Gastrocnemius medialis (tissue), 4 donors: ENCODE data around the gene UFD1.

Source experiments
- POLR2A ChIP-seq, 2 donors: fragments of 450-650 bp; IDR thresholded peaks; one replicate each; pipeline ENCODE4 v1.6.1; 2017; ENCODE audit warnings: antibody characterized with exemption in 2 of 2, mild to moderate bottlenecking in 2 of 2, moderate library complexity in 2 of 2
- TF ChIP-seq, protein P1 (sequence below), 5 experiments: fragments of 450-650 bp in 3 of 5; fragments of 200-600 bp in 2 of 5; sonication (generic) in 2 of 5; IDR thresholded peaks in 4 of 5; conservative IDR thresholded peaks in 1 of 5; 1 replicate in 4 of 5; 2 replicates in 1 of 5; pipeline ENCODE4 v1.5.1; 2016 to 2019; ENCODE audit warnings: antibody characterized with exemption in 5 of 5, mild to moderate bottlenecking in 3 of 5, moderate library complexity in 3 of 5

DNA sequence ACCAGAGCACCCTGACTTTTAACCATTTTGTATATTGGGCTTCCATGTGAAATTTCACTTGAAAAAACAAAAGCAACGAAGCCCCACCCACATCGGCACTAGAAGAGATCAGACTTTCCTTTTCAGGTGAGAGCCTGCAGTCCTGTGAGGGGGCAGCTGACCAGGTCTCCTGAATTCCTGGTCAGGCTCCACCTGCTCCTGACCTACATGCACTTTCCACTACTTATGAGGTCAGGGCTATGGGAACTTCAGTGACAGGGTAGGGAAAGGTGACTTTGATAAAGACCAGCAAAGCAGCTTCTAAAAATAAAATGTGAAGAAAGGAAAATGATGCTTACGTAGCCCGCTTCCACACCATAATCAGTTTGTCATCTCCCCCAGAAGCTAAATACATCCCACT, 72.1 kb downstream of the UFD1 start:
- TF ChIP-seq POLR2A (IDR thresholded peaks at IDR 0.05): no peak
- TF ChIP-seq, protein P1, sequence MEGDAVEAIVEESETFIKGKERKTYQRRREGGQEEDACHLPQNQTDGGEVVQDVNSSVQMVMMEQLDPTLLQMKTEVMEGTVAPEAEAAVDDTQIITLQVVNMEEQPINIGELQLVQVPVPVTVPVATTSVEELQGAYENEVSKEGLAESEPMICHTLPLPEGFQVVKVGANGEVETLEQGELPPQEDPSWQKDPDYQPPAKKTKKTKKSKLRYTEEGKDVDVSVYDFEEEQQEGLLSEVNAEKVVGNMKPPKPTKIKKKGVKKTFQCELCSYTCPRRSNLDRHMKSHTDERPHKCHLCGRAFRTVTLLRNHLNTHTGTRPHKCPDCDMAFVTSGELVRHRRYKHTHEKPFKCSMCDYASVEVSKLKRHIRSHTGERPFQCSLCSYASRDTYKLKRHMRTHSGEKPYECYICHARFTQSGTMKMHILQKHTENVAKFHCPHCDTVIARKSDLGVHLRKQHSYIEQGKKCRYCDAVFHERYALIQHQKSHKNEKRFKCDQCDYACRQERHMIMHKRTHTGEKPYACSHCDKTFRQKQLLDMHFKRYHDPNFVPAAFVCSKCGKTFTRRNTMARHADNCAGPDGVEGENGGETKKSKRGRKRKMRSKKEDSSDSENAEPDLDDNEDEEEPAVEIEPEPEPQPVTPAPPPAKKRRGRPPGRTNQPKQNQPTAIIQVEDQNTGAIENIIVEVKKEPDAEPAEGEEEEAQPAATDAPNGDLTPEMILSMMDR (IDR thresholded peaks at IDR 0.05 in 4 of 5, conservative IDR thresholded peaks at IDR 0.05 in 1 of 5): no peak
